Measurements from ENCODE around the gene MAN2C1. TPM values are rescaled to one million over a fixed set of nuclear protein-coding genes. Genes with fewer than 3 reads are reported as not detected.

MAN2C1 gene
- total and polyA plus RNA-seq, 11 donors = 61.3 to 150 (median 111) TPM

DNA sequence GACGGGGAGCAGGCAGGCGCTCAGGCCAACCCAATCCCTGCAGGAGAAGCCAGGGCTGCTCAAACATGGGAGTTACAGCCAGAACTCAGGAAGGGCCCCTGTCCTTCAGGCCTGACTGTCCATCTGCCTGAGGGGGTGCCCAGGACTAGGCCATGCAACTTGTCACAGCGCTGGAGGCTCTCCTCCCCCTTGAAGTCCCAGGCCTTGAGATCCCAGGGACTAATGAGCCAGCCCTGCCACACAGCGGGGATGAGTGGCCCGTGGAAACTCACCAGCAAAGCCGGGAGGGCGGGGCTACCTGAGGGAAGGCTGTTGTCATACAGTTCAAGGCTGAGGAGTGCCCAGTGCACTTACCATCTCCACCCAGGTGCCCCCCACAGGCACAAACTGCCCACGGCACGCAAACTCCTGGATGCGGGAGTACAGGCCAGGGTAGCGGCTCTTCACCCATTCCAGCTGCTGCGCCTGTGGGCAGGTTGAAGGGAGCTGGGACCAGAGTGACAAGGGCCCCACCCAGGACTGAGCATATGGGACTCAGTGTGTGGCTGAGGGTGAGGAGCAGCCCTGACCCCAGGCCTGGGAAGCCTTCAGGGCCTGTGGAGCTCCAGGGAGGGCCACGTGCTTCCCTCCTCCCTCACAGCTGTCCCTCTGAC is 6.3 kb downstream of the MAN2C1 start:
- TF ChIP-seq, protein P1, sequence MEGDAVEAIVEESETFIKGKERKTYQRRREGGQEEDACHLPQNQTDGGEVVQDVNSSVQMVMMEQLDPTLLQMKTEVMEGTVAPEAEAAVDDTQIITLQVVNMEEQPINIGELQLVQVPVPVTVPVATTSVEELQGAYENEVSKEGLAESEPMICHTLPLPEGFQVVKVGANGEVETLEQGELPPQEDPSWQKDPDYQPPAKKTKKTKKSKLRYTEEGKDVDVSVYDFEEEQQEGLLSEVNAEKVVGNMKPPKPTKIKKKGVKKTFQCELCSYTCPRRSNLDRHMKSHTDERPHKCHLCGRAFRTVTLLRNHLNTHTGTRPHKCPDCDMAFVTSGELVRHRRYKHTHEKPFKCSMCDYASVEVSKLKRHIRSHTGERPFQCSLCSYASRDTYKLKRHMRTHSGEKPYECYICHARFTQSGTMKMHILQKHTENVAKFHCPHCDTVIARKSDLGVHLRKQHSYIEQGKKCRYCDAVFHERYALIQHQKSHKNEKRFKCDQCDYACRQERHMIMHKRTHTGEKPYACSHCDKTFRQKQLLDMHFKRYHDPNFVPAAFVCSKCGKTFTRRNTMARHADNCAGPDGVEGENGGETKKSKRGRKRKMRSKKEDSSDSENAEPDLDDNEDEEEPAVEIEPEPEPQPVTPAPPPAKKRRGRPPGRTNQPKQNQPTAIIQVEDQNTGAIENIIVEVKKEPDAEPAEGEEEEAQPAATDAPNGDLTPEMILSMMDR (IDR thresholded peaks at IDR 0.05) = no peak
- TF ChIP-seq POLR2A (IDR thresholded peaks at IDR 0.05) = no peak
- DNase-seq = no peak
- Histone ChIP-seq H3K36me3 (peaks cover 0 to 99% (median 94%) of the 10 kb centered on the region in 9 donors), H3K27ac (no peak overlapping the region), H3K9me3 (no peaks in the 10 kb centered on the region), H3K4me1 (peaks cover 0 to 3% (median under 1%) of the 10 kb centered on the region in 12 donors), H3K4me3 (no peak overlapping the region), H3K27me3 (no peaks in the 10 kb centered on the region)
- 84 to 94% (median 92%) methylated on average over 5 to 13 of the region's 13 CpGs for WGBS, 4 donors
- ATAC-seq = no peak
- intact Hi-C loops (cut with DNase I) = loop anchor here in 6 of 10 donors (10.0 kb wide), 3 partner anchors 283 to 323 kb away; partner anchors contain the start of genes IMP3 (in 1 of the 6) and SNX33 (in 1 of the 6)

DNA sequence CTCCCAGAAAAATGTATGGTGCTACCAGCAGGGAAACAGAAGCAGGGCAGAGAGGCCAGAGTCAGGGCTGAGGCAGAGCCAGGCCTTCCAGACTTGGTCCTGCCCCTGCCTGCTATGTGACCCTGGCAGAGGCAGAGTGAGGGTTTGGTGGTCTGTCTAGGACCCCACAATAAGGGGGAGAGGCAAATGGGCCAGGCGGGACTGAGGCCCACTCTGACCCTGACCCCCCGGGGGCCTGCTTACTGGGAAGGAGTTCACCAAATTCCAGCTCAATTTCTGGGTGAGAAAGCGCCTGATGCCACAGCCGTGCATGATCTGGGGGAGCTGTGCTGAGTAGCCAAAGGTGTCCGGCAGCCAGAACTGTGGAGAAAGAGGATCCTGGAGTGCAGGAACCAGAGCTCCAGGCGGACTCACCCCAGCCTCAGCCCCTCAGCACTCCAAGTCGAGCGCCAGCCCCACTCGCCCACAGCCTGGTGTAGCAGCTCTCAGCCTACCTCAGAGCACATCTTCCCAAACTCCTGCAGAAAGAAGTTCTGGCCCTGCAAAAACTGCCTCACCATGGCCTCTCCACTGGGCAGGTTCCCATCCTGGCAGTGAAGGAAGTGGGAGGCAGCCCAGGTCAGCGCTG is 6.9 kb downstream of the MAN2C1 start:
- TF ChIP-seq POLR2A (IDR thresholded peaks at IDR 0.05) = no peak
- TF ChIP-seq, protein P1 (IDR thresholded peaks at IDR 0.05) = no peak
- Histone ChIP-seq H3K27ac (no peak overlapping the region), H3K27me3 (no peaks in the 10 kb centered on the region), H3K4me3 (no peak overlapping the region), H3K4me1 (no peaks in the 10 kb centered on the region), H3K9me3 (no peaks in the 10 kb centered on the region), H3K36me3 (peaks cover 0 to 100% (median 93%) of the 10 kb centered on the region in 9 donors)
- no peak for ATAC-seq
- DNase-seq = no peak
- 85 to 97% (median 95%) methylated on average over 9 to 10 of the region's 10 CpGs for WGBS, 4 donors
- intact Hi-C loops (cut with DNase I) = loop anchor here in 6 of 10 donors (10.0 kb wide), 3 partner anchors 283 to 323 kb away; partner anchors contain the start of genes IMP3 (in 1 of the 6) and SNX33 (in 1 of the 6)

DNA sequence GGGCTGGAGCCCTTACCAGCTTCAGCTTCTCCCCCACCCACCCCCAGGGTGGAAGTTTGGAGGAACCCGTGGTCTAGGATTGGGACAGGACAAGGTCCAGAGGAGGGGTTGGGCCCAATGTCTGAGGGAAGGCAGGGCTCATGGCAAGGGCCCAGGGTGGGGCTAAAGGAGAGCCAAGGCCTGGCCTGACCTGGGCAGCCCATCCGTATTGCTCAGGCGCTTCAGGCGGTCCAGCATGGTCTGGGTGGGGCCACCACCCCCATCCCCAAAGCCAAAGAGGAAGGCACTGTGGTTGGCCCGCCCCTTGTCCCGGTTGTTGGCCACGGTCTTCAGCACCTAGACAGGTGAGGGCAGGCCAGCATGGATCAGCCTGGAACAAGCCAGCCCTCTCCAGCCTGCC is 7.6 kb downstream of the MAN2C1 start:
- peaks cover 0 to 100% (median 93%) of the 10 kb centered on the region in 9 donors for H3K36me3 ChIP-seq
- 81 to 95% (median 92%) methylated on average over 4 to 7 of the region's 7 CpGs; no CpG with 5 or more reads in 1 of the 4 donors for WGBS, 4 donors
- TF ChIP-seq POLR2A (IDR thresholded peaks at IDR 0.05) = no peak
- TF ChIP-seq, protein P1 (IDR thresholded peaks at IDR 0.05) = no peak
- H3K4me1 ChIP-seq = no peaks in the 10 kb centered on the region
- H3K27ac ChIP-seq = no peak overlapping the region
- no peaks in the 10 kb centered on the region for H3K27me3 ChIP-seq
- ATAC-seq = no peak
- no peak overlapping the region for H3K4me3 ChIP-seq
- no peak for DNase-seq
- no peaks in the 10 kb centered on the region for H3K9me3 ChIP-seq
- intact Hi-C loops (cut with DNase I) = loop anchor here in 6 of 10 donors (10.0 kb wide), 3 partner anchors 284 to 324 kb away; partner anchors contain the start of genes IMP3 (in 1 of the 6) and SNX33 (in 1 of the 6)

DNA sequence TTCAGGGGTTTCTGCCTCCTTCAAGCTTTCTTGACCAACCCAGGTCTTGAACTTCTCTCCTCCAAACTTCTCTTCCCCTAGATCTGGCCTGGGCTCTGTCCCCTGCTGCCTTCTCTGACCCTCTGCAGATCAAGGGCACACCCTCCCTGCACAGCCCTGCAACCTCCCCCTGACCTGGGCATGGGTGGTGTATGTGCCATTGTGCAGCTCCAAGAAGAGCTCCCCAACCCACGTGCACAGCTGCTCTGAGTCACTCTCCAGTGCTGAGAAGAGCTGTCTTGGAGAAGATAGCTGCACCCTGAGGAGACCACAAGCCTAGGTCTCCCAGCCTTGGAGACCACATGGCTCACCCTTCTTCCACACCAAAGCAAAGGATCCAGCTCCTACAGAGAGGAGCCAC is 8.0 kb downstream of the MAN2C1 start:
- DNase-seq (no peak), ATAC-seq (no peak)
- Histone ChIP-seq H3K36me3 (peaks cover 0 to 99% (median 92%) of the 10 kb centered on the region in 9 donors), H3K4me3 (no peak overlapping the region), H3K27ac (no peak overlapping the region), H3K4me1 (no peaks in the 10 kb centered on the region), H3K9me3 (no peaks in the 10 kb centered on the region), H3K27me3 (no peaks in the 10 kb centered on the region)
- no peak for TF ChIP-seq POLR2A (IDR thresholded peaks at IDR 0.05)
- intact Hi-C loops (cut with DNase I) = loop anchor here in 6 of 10 donors (10.0 kb wide), 3 partner anchors 284 to 324 kb away; partner anchors contain the start of genes IMP3 (in 1 of the 6) and SNX33 (in 1 of the 6)
- WGBS, 4 donors = 17 to 91% (median 80%) methylated on average over 1 of the region's 1 CpG

Measured in heart left ventricle (tissue), 16 donors.